Measurements from ENCODE around the gene PTPN22.

The PTPN22 gene

GRCh38 chr1:113912594-113913311, 41.2 kb upstream of the PTPN22 start:
- no peaks in the 10 kb centered on the region for H3K9me3 ChIP-seq (ENCODE audit: control extremely low read depth in 1 of 5, control insufficient read depth in 4 of 5, insufficient read depth in 2 of 5, low read depth in 1 of 5, low read length in 4 of 5)
- ChIA-PET POLR2A (interaction anchor here (0.8 to 1.2 kb wide), 2 partner anchors 16 to 18 kb away, joined by 3 to 8 read pairs; partner anchors contain the start of gene HIPK1), CTCF (interaction anchor here (1.4 to 2.4 kb wide), 4 partner anchors 17 to 79 kb away, joined by 4 to 22 read pairs (median 6); partner anchors contain the start of gene HIPK1)
- H3K4me1 ChIP-seq (ENCODE audit: control extremely low read depth in 1 of 4, control insufficient read depth in 4 of 4, insufficient read depth in 4 of 4, low read length in 3 of 4) = peaks cover 5 to 24% (median 8%) of the 10 kb centered on the region in 4 experiments
- H3K4me3 ChIP-seq (ENCODE audit: control insufficient read depth in 1 of 7, extremely low read depth in 1 of 7, insufficient read depth in 4 of 7, low read depth in 2 of 7, low read length in 6 of 7) = no peak overlapping the region
- WGBS (ENCODE audit: insufficient coverage) = 89% methylated on average over 5 of the region's 6 CpGs
- peaks cover 14 to 50% (median 25%) of the 10 kb centered on the region in 4 experiments for H3K36me3 ChIP-seq (ENCODE audit: control insufficient read depth in 4 of 4, insufficient read depth in 4 of 4, low read length in 3 of 4)
- H3K27ac ChIP-seq (ENCODE audit: insufficient read depth in 1 of 2, low read depth in 1 of 2, low read length in 2 of 2, poor library complexity in 1 of 2, severe bottlenecking in 2 of 2) = peak overlapping the region in 1 of 2 experiments; percentile 30
- DNase-seq = no peak
- no peaks in the 10 kb centered on the region for H3K27me3 ChIP-seq (replicated peaks in 2 of 5; ENCODE audit: control insufficient read depth in 4 of 5, insufficient read depth in 5 of 5, low read length in 4 of 5)

DNA sequence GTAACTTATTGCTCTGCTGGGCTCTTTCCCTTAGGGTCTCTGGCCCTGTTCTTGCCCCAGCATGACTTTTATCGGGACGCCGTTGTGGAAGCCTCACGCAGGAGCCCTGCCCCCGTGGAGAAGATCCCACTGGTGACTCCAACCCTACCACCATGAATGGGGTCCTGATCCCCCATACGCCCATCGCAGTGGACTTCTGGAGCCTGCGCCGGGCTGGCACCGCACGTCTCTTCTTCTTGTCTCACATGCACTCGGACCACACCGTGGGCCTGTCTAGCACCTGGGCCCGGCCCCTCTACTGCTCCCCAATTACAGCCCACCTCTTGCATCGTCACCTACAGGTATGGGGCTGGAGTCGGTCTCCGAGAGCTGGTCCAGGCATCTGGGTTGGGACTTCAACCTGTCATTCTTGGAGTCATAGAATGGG, 33.9 kb upstream of the PTPN22 start:
- ChIA-PET POLR2A (interaction anchor here (1.4 to 3.8 kb wide), 2 partner anchors 24 to 31 kb away, joined by 3 to 43 read pairs; partner anchors contain the start of gene HIPK1), CTCF (interaction anchor here (1.0 to 7.0 kb wide), 6 partner anchors 10 to 70 kb away, joined by 4 to 87 read pairs (median 10); partner anchors contain the start of gene HIPK1)
- WGBS (ENCODE audit: insufficient coverage) = 0% methylated on average over 14 of the region's 17 CpGs
- no peaks in the 10 kb centered on the region for H3K27me3 ChIP-seq (replicated peaks in 2 of 5; ENCODE audit: control insufficient read depth in 4 of 5, insufficient read depth in 5 of 5, low read length in 4 of 5)
- H3K4me3 ChIP-seq (ENCODE audit: control insufficient read depth in 1 of 7, extremely low read depth in 1 of 7, insufficient read depth in 4 of 7, low read depth in 2 of 7, low read length in 6 of 7) = peak overlapping the region; percentile 76 to 100 (median 98)
- no peaks in the 10 kb centered on the region for H3K9me3 ChIP-seq (ENCODE audit: control extremely low read depth in 1 of 5, control insufficient read depth in 4 of 5, insufficient read depth in 2 of 5, low read depth in 1 of 5, low read length in 4 of 5)
- H3K27ac ChIP-seq (ENCODE audit: insufficient read depth in 1 of 2, low read depth in 1 of 2, low read length in 2 of 2, poor library complexity in 1 of 2, severe bottlenecking in 2 of 2) = peak overlapping the region; percentile 46 to 90
- peak in 1 of 3 donors; percentile 15 for DNase-seq
- H3K4me1 ChIP-seq (ENCODE audit: control extremely low read depth in 1 of 4, control insufficient read depth in 4 of 4, insufficient read depth in 4 of 4, low read length in 3 of 4) = peaks cover 13 to 24% (median 16%) of the 10 kb centered on the region in 4 experiments
- H3K36me3 ChIP-seq (ENCODE audit: control insufficient read depth in 4 of 4, insufficient read depth in 4 of 4, low read length in 3 of 4) = peaks cover 8 to 38% (median 18%) of the 10 kb centered on the region in 4 experiments

DNA sequence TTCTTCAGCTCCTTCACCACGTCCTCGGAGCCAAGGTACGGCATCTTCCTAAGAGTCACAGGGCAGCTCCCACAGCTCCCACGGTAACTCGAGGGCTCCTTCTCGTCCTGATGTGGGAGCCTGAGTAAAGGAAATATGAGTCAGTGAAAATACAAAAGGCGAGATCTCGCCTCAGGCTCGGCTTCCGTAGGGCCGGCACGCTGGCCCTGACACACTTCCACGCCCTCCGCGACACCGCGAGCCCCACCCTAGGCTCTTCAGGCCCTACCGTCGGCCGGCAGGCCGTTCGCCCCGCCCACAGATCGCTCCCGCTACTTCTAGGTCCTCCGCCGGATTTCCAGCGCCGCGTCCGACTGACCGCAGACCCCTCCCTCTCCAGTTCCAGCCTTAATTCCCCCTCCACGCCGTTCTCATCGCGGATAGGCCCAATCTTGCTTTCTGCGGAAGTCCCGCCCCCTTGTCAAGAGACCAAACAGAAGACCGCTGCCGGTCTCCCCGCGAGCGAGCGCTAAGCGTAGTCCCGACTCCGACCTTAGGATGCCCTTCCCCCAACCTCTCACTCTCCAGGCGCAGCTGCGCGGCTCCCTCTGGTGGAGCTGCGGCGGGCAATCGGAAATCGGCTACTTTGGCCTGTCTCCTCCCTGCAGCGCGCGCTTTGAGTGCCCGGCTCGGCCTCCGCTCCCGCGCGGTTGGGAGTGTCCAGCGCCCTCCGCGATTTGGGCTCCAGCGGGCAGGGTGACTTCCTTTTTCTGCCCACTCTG, 33.3 kb upstream of the PTPN22 start, which contains the start of the genes AP4B1 and DCLRE1B:
Gene AP4B1 (minus strand): TSS at position 126 of the 761 bp plus-strand sequence. CDS start 82 bp downstream, at position 44.
Gene DCLRE1B (plus strand): TSS at position 653 of the 761 bp plus-strand sequence. CDS start 261 bp downstream, outside the sequence.
- Histone ChIP-seq H3K4me1 (ENCODE audit: control extremely low read depth in 1 of 4, control insufficient read depth in 4 of 4, insufficient read depth in 4 of 4, low read length in 3 of 4) (peaks cover 13 to 24% (median 16%) of the 10 kb centered on the region in 4 experiments), H3K27ac (ENCODE audit: insufficient read depth in 1 of 2, low read depth in 1 of 2, low read length in 2 of 2, poor library complexity in 1 of 2, severe bottlenecking in 2 of 2) (peak within 1 kb of the TSS; percentile 72 to 90), H3K36me3 (ENCODE audit: control insufficient read depth in 4 of 4, insufficient read depth in 4 of 4, low read length in 3 of 4) (peaks cover 9 to 38% (median 20%) of the 10 kb centered on the region in 4 experiments), H3K27me3 (replicated peaks in 2 of 5; ENCODE audit: control insufficient read depth in 4 of 5, insufficient read depth in 5 of 5, low read length in 4 of 5) (no peaks in the 10 kb centered on the region), H3K4me3 (ENCODE audit: control insufficient read depth in 1 of 7, extremely low read depth in 1 of 7, insufficient read depth in 4 of 7, low read depth in 2 of 7, low read length in 6 of 7) (peak within 1 kb of the TSS; percentile 76 to 100 (median 98)), H3K9me3 (ENCODE audit: control extremely low read depth in 1 of 5, control insufficient read depth in 4 of 5, insufficient read depth in 2 of 5, low read depth in 1 of 5, low read length in 4 of 5) (no peaks in the 10 kb centered on the region)
- ChIA-PET CTCF (interaction anchor here (0.8 to 7.0 kb wide), 16 partner anchors 11 to 145 kb away, joined by 3 to 87 read pairs (median 4); partner anchors contain the start of genes HIPK1 and PHTF1), POLR2A (interaction anchor here (1.4 to 3.8 kb wide), 2 partner anchors 25 to 30 kb away, joined by 3 to 43 read pairs; partner anchors contain the start of gene HIPK1)
- 0% methylated on average over 61 of the region's 67 CpGs for WGBS (ENCODE audit: insufficient coverage)
- peak; percentile 100 for DNase-seq

GRCh38 chr1:113904293-113904673, 32.8 kb upstream of the PTPN22 start:
- peaks cover 13 to 24% (median 16%) of the 10 kb centered on the region in 4 experiments for H3K4me1 ChIP-seq (ENCODE audit: control extremely low read depth in 1 of 4, control insufficient read depth in 4 of 4, insufficient read depth in 4 of 4, low read length in 3 of 4)
- peak in 1 of 3 donors; percentile 76 for DNase-seq
- ChIA-PET POLR2A (interaction anchor here (1.4 to 3.8 kb wide), 2 partner anchors 26 to 30 kb away, joined by 3 to 43 read pairs; partner anchors contain the start of gene HIPK1), CTCF (interaction anchor here (0.8 to 7.0 kb wide), 17 partner anchors 12 to 145 kb away, joined by 3 to 87 read pairs (median 4); partner anchors contain the start of genes HIPK1 and PHTF1)
- no peaks in the 10 kb centered on the region for H3K27me3 ChIP-seq (replicated peaks in 2 of 5; ENCODE audit: control insufficient read depth in 4 of 5, insufficient read depth in 5 of 5, low read length in 4 of 5)
- H3K27ac ChIP-seq (ENCODE audit: insufficient read depth in 1 of 2, low read depth in 1 of 2, low read length in 2 of 2, poor library complexity in 1 of 2, severe bottlenecking in 2 of 2) = peak overlapping the region; percentile 72 to 90
- H3K9me3 ChIP-seq (ENCODE audit: control extremely low read depth in 1 of 5, control insufficient read depth in 4 of 5, insufficient read depth in 2 of 5, low read depth in 1 of 5, low read length in 4 of 5) = no peaks in the 10 kb centered on the region
- peaks cover 11 to 36% (median 26%) of the 10 kb centered on the region in 4 experiments for H3K36me3 ChIP-seq (ENCODE audit: control insufficient read depth in 4 of 4, insufficient read depth in 4 of 4, low read length in 3 of 4)
- WGBS (ENCODE audit: insufficient coverage) = 0% methylated on average over 9 of the region's 11 CpGs
- H3K4me3 ChIP-seq (ENCODE audit: control insufficient read depth in 1 of 7, extremely low read depth in 1 of 7, insufficient read depth in 4 of 7, low read depth in 2 of 7, low read length in 6 of 7) = peak overlapping the region; percentile 51 to 100 (median 98)

DNA sequence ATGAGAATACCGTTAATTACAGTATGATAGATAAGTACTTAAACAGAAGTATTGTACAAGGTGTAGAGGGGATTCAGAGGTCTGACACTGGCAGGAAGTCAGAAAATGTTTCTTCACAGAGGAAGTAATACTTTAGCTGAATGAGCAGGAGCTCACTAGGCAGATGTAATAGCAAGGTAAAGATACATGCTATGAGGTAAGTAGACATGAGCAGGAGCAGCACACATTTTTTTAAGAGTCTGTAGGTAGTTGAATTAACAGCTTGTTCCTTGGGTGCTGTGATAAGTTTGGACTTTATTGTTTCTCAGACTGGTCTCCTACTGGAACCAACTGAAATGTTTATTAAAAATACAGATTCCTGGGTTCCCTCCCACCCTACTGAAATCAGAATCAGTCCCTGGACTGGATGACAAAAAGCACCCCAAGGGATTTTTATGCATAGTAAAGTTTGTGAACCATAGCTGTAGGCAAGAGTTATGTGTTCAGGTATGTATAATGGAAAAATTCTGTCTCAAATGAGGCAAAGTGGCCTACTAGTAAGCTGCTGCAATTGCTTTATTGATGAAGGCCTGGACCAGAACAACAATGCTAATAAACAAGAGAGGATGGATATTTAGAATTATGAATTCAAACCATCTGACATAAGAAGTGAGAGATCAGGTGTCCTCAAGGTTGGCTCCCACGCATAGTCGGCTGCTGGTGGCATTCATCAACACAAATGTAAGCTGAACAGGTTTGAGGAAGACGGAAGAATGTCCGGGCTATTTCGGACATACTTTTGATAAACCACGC, 32.2 kb upstream of the PTPN22 start:
- ChIA-PET CTCF (interaction anchor here (0.5 to 7.0 kb wide), 18 partner anchors 12 to 217 kb away, joined by 3 to 87 read pairs (median 4); partner anchors contain the start of genes HIPK1 and PHTF1), POLR2A (interaction anchor here (0.8 to 3.8 kb wide), 3 partner anchors 21 to 29 kb away, joined by 3 to 43 read pairs (median 7); partner anchors contain the start of gene HIPK1)
- 0% methylated on average over 6 of the region's 7 CpGs for WGBS (ENCODE audit: insufficient coverage)
- Histone ChIP-seq H3K4me1 (ENCODE audit: control extremely low read depth in 1 of 4, control insufficient read depth in 4 of 4, insufficient read depth in 4 of 4, low read length in 3 of 4) (peaks cover 13 to 24% (median 16%) of the 10 kb centered on the region in 4 experiments), H3K4me3 (ENCODE audit: control insufficient read depth in 1 of 7, extremely low read depth in 1 of 7, insufficient read depth in 4 of 7, low read depth in 2 of 7, low read length in 6 of 7) (peak overlapping the region in 6 of 7 experiments; percentile 87 to 100 (median 98)), H3K9me3 (ENCODE audit: control extremely low read depth in 1 of 5, control insufficient read depth in 4 of 5, insufficient read depth in 2 of 5, low read depth in 1 of 5, low read length in 4 of 5) (no peaks in the 10 kb centered on the region), H3K27ac (ENCODE audit: insufficient read depth in 1 of 2, low read depth in 1 of 2, low read length in 2 of 2, poor library complexity in 1 of 2, severe bottlenecking in 2 of 2) (peak overlapping the region; percentile 72 to 90), H3K36me3 (ENCODE audit: control insufficient read depth in 4 of 4, insufficient read depth in 4 of 4, low read length in 3 of 4) (peaks cover 12 to 38% (median 29%) of the 10 kb centered on the region in 4 experiments), H3K27me3 (replicated peaks in 2 of 5; ENCODE audit: control insufficient read depth in 4 of 5, insufficient read depth in 5 of 5, low read length in 4 of 5) (no peaks in the 10 kb centered on the region)
- DNase-seq = peak; percentile 12 to 44 (median 41)

- Histone ChIP-seq H3K36me3 (ENCODE audit: control insufficient read depth in 4 of 4, insufficient read depth in 4 of 4, low read length in 3 of 4) (peaks cover 16 to 45% (median 34%) of the 10 kb centered on the region in 4 experiments), H3K4me1 (ENCODE audit: control extremely low read depth in 1 of 4, control insufficient read depth in 4 of 4, insufficient read depth in 4 of 4, low read length in 3 of 4) (peaks cover 13 to 20% (median 15%) of the 10 kb centered on the region in 4 experiments), H3K27ac (ENCODE audit: insufficient read depth in 1 of 2, low read depth in 1 of 2, low read length in 2 of 2, poor library complexity in 1 of 2, severe bottlenecking in 2 of 2) (no peak overlapping the region), H3K27me3 (replicated peaks in 2 of 5; ENCODE audit: control insufficient read depth in 4 of 5, insufficient read depth in 5 of 5, low read length in 4 of 5) (no peaks in the 10 kb centered on the region), H3K4me3 (ENCODE audit: control insufficient read depth in 1 of 7, extremely low read depth in 1 of 7, insufficient read depth in 4 of 7, low read depth in 2 of 7, low read length in 6 of 7) (no peak overlapping the region), H3K9me3 (ENCODE audit: control extremely low read depth in 1 of 5, control insufficient read depth in 4 of 5, insufficient read depth in 2 of 5, low read depth in 1 of 5, low read length in 4 of 5) (no peaks in the 10 kb centered on the region)
- ChIA-PET POLR2A (no interaction called here), CTCF (interaction anchor here (0.8 to 2.1 kb wide), 5 partner anchors 12 to 66 kb away, joined by 3 to 5 read pairs (median 4); no protein-coding TSS in a partner anchor)
- no CpG with 5 or more reads among the region's 3 CpGs for WGBS (ENCODE audit: insufficient coverage)
- DNase-seq = no peak
Measured at GRCh38 chr1:113901191-113901590, 29.7 kb upstream of the PTPN22 start.
